Measurements from ENCODE around the gene CD300C. TPM values are rescaled to one million over a fixed set of nuclear protein-coding genes. Genes with fewer than 3 reads are reported as not detected.

Gene CD300C
- total RNA-seq = not detected

DNA sequence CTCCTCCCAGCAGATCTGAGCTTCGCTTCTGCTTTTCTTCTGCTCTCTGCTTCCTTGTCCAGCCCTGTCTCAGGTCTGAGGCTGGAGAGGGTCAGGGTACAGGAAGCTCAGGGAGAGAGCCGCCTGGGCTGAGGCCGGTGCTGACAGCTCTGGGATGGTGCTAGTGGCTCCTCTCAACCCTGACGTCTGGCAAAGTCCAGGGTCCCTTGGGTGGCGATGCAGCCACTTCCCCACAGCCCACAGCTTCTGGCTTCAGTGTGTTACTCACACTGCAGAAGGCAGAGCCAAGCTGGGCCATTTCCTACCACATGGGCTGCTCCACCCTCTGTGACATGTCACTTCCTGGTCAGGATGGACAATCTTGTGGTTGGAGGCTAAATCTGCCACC, at the start of gene CD300C:
TSS of gene CD300C (minus strand) at position 273 of the 388 bp plus-strand sequence. CDS start 333 bp downstream, outside the sequence.

DNA sequence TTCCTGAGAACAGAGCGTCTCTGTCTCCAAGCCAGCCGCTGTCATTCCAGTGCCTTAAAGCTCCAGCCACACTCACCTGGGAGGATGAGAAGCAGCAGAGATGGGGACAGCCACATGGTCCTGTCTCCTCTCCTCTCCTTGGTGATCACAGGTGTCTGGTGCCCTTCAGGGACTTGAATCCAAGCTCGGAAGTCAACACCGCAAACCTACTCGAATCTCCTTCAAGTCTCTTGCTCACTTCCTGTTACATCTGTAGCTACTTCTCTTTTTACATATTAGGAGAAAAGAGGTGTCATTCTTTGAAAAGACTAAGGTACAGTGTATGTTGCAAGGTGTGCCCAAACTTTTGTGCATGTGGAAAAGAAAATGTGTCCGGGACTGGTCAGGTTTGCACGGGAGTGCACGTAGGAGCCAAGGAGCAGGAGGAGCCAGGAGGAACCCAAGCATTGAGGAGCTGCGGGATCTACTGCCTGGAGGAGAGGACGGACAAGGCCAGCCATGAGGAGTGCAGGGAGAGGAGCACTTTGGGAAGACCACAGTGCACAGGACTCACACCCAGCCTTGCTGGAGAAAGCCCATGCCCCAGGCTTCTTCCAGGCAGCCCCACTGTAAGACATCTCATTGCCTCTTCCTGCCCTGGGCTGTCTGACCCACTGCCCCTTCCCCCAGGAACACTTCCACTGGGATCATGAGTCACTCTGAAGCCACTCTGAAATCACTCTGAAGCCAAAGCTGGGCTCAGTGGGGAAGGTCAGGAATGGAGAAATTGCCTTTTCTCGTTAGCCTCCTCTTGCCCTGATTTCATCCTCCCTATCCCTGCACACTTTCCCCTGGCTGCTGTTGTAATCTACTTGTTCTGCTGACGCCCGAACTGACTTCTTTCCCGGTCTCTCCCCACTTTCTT, 46.4 kb upstream of the CD300C start, which contains the start of gene CD300LD:
TSS of gene CD300LD (minus strand) at position 197 of the 904 bp plus-strand sequence. CDS start at position 116, 81 bp downstream.

DNA sequence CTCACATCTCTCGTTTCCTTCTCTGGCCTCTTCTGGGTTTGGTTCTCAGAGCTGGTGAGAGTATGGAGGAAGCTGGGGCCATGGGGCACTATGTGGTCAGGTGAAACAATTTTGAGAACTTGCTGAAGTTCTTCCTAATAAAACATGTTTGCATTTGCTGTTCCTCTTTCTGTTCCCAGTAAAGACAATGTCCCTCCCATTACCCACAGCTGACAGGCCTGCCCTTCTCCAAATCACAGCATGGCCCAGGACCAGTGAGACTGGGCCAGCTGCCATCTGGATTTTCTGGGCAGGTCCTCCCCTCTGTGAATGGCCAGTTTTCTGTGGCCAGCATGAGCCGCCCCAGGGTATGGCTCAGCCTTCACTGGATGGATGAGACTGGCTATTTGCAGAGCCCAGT, 21.5 kb upstream of the CD300C start, which contains the start of gene CD300H:
TSS of gene CD300H (minus strand) at position 113 of the 400 bp plus-strand sequence.

DNA sequence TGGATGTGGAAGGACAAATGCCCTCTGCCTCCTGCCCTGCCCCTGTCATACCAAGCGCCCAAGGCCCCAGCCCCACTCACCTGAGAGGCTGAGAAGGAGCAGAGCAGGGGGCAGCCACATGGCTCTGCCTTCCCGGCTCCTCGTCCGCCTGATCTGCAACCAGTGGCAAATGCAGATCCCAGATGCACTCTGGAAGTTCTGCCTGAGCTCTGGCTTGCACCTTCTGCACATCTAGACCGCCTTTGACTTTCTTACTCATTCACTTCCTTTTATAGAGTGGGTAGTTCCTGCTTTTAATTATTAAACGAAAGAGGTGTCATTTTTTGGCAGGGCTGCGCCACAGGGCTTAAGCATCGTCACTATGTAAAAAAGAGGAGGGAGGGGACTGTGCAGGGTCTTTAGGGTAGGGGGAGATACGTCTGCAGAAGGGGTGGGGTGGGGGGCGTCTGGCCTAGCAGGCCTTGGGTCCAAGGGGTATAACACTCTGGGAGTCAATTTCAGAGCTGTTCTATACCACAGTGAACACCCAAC, 14.6 kb downstream of the CD300C start, which contains the start of gene CD300LB:
TSS of gene CD300LB (minus strand) at position 245 of the 531 bp plus-strand sequence. CDS start at position 120, 125 bp downstream.

Other genes with a start within 250 kb of the CD300C start
- gene KIF19, start 219.9 kb downstream of the CD300C start, total RNA-seq = 0.63 TPM
- gene BTBD17, start 184.2 kb downstream of the CD300C start, total RNA-seq = 4.7 TPM
- not detected for gene GPR142, start 178.6 kb downstream of the CD300C start, total RNA-seq
- 5.6 TPM for gene GPRC5C, start 114.0 kb downstream of the CD300C start, total RNA-seq
- gene CD300A, start 79.5 kb downstream of the CD300C start, total RNA-seq = 2.5 TPM
- not detected for gene CD300LB, start 14.6 kb downstream of the CD300C start, total RNA-seq
- not detected for gene CD300H, start 21.4 kb upstream of the CD300C start, total RNA-seq
- gene CD300LD, start 46.2 kb upstream of the CD300C start, total RNA-seq = not detected
- not detected for gene CD300E, start 77.6 kb upstream of the CD300C start, total RNA-seq
- gene CD300LF, start 166.8 kb upstream of the CD300C start, total RNA-seq = not detected
- 0.63 TPM for gene RAB37, start 191.1 kb upstream of the CD300C start, total RNA-seq
- 6.3 TPM for gene NHERF1, start 202.5 kb upstream of the CD300C start, total RNA-seq
- 40.4 TPM for gene NAT9, start 230.2 kb upstream of the CD300C start, total RNA-seq

Data from parietal lobe (tissue), 1 donor.